Suprapubic skin (tissue), 4 donors: Measurements from ENCODE around the gene EVI2B. TPM values are rescaled to one million over a fixed set of nuclear protein-coding genes. Genes with fewer than 3 reads are reported as not detected.
"Not testable (repeated sequence)": the region's sequence is repeated elsewhere in the genome, so short reads cannot be mapped to it uniquely, and the experiment has no call there.

Source experiments
- DNase-seq, 2 donors: peaks; one replicate each; pipeline ENCODE4 v3.0.0-alpha.2; 2019; ENCODE audit warnings: low spot score in 2 of 2
- H3K27ac ChIP-seq: fragments of 200-600 bp; sonication (generic); one replicate; pipeline ENCODE4 v1.5.1; 2019
- H3K27me3 ChIP-seq: fragments of 200-600 bp; sonication (generic); one replicate; pipeline ENCODE4 v1.5.1; 2019
- H3K36me3 ChIP-seq: fragments of 200-600 bp; sonication (generic); one replicate; pipeline ENCODE4 v1.5.1; 2019
- H3K4me1 ChIP-seq: fragments of 200-600 bp; sonication (generic); one replicate; pipeline ENCODE4 v1.5.1; 2019
- H3K4me3 ChIP-seq: fragments of 200-600 bp; sonication (generic); one replicate; pipeline ENCODE4 v1.5.1; 2019; ENCODE audit warnings: mild to moderate bottlenecking
- H3K9me3 ChIP-seq: fragments of 200-600 bp; sonication (generic); one replicate; pipeline ENCODE4 v1.5.1; 2019
- CTCF ChIP-seq, 2 donors: fragments of 200-600 bp in 1 of 2; fragments of 450-650 bp in 1 of 2; sonication (generic) in 1 of 2; IDR thresholded peaks; one replicate each; pipeline ENCODE4 v1.5.1; 2016 to 2019; ENCODE audit warnings: antibody characterized with exemption in 2 of 2, mild to moderate bottlenecking in 1 of 2, moderate library complexity in 1 of 2
- EP300 ChIP-seq: sonication (generic); formaldehyde crosslinking; IDR thresholded peaks from one replicate; pipeline ENCODE4 v1.6.1; 2017; ENCODE audit warnings: antibody characterized with exemption
- POLR2A ChIP-seq, 2 donors: fragments of 450-650 bp; IDR thresholded peaks; one replicate each; pipeline ENCODE4 v1.6.1; 2017; ENCODE audit warnings: antibody characterized with exemption in 2 of 2, mild to moderate bottlenecking in 2 of 2, moderate library complexity in 2 of 2
- POLR2AphosphoS5 ChIP-seq, 3 donors: sonication (generic); formaldehyde crosslinking; IDR thresholded peaks; one replicate each; pipeline ENCODE4 v1.6.1; 2017; ENCODE audit warnings: antibody characterized with exemption in 3 of 3
- WGBS: methylation state at CpG from one replicate; pipeline ENCODE4 v1.1.5; 2018; 5-methylcytosine and 5-hydroxymethylcytosine counted together
- total RNA-seq, 4 donors: library from RNA; depleted of rRNA; stranded (reverse); fragments of >200 nt; gene quantifications; one replicate each; pipeline ENCODE4 v1.1.0, GENCODE V29; 2016

EVI2B gene
- total RNA-seq, 4 donors from 2014 or later: 2.2 to 5.6 (median 3.7) TPM

GRCh38 chr17:31318298-31318801, 4.5 kb upstream of the EVI2B start:
- DNase-seq: peak in 1 of 2 donors; percentile 74
- Histone ChIP-seq H3K36me3 (no peaks in the 10 kb centered on the region), H3K4me3 (peak overlapping the region; percentile 33), H3K27me3 (no peaks in the 10 kb centered on the region), H3K4me1 (peaks cover 12% of the 10 kb centered on the region), H3K27ac (peak overlapping the region; percentile 86), H3K9me3 (no peaks in the 10 kb centered on the region)
- 52% methylated on average over 8 of the region's 8 CpGs for WGBS
- TF ChIP-seq CTCF (IDR thresholded peaks at IDR 0.05) (no peak), POLR2AphosphoS5 (IDR thresholded peaks at IDR 0.05) (peak in 1 of 3 donors; percentile 53)

- 82% methylated on average over 3 of the region's 3 CpGs for whole genome bisulfite sequencing
- no peaks in the 10 kb centered on the region for H3K9me3 ChIP-seq
- no peak overlapping the region for H3K4me3 ChIP-seq
- H3K4me1 ChIP-seq: peaks cover 12% of the 10 kb centered on the region
- TF ChIP-seq POLR2A (IDR thresholded peaks at IDR 0.05): no peak
- TF ChIP-seq EP300: no peak
- no peak for TF ChIP-seq CTCF (IDR thresholded peaks at IDR 0.05)
- no peak for TF ChIP-seq POLR2AphosphoS5 (IDR thresholded peaks at IDR 0.05)
- no peaks in the 10 kb centered on the region for H3K27me3 ChIP-seq
- H3K27ac ChIP-seq: peak overlapping the region; percentile 32
- H3K36me3 ChIP-seq: no peaks in the 10 kb centered on the region
- no peak for DNase-seq
Measured at GRCh38 chr17:31314782-31315100, 887 bp upstream of the EVI2B start.

GRCh38 chr17:31312223-31312622, 1.6 kb downstream of the EVI2B start:
- not testable (repeated sequence) for H3K36me3 ChIP-seq
- Histone ChIP-seq H3K27ac (peak overlapping the region; percentile 8), H3K4me3 (peak overlapping the region; percentile 27)

GRCh38 chr17:31311526-31311925, 2.3 kb downstream of the EVI2B start:
- H3K4me3 ChIP-seq: peak overlapping the region; percentile 27
- H3K4me1 ChIP-seq: no peaks in the 10 kb centered on the region
- H3K9me3 ChIP-seq: no peaks in the 10 kb centered on the region
- peak overlapping the region; percentile 8 for H3K27ac ChIP-seq
- 80% methylated on average over 3 of the region's 3 CpGs for WGBS
- H3K27me3 ChIP-seq: no peaks in the 10 kb centered on the region
- DNase-seq: no peak
- no peaks in the 10 kb centered on the region for H3K36me3 ChIP-seq
- TF ChIP-seq CTCF (IDR thresholded peaks at IDR 0.05) (no peak), POLR2A (IDR thresholded peaks at IDR 0.05) (no peak), POLR2AphosphoS5 (IDR thresholded peaks at IDR 0.05) (no peak), EP300 (no peak)

More at GRCh38 chr17:31312223-31312622, 1.6 kb downstream of the EVI2B start:
- H3K4me1 ChIP-seq, H3K27me3 ChIP-seq, DNase-seq, H3K9me3 ChIP-seq: not testable (repeated sequence)
- WGBS: 85% methylated on average over 7 of the region's 7 CpGs

- no peaks in the 10 kb centered on the region for H3K27me3 ChIP-seq
- no peaks in the 10 kb centered on the region for H3K9me3 ChIP-seq
- TF ChIP-seq POLR2A (IDR thresholded peaks at IDR 0.05) (no peak), EP300 (no peak), POLR2AphosphoS5 (IDR thresholded peaks at IDR 0.05) (no peak), CTCF (IDR thresholded peaks at IDR 0.05) (no peak)
- no peak for DNase-seq
- no peak overlapping the region for H3K27ac ChIP-seq
- 74% methylated on average over 7 of the region's 7 CpGs for WGBS
- peak overlapping the region; percentile 27 for H3K4me3 ChIP-seq
- H3K4me1 ChIP-seq: no peaks in the 10 kb centered on the region
- no peaks in the 10 kb centered on the region for H3K36me3 ChIP-seq
Measured at GRCh38 chr17:31310886-31311285, 3.0 kb downstream of the EVI2B start.

- no peaks in the 10 kb centered on the region for H3K36me3 ChIP-seq
- no peaks in the 10 kb centered on the region for H3K9me3 ChIP-seq
- no peaks in the 10 kb centered on the region for H3K27me3 ChIP-seq
- H3K27ac ChIP-seq: no peak overlapping the region
- DNase-seq: no peak
- no peaks in the 10 kb centered on the region for H3K4me1 ChIP-seq
- TF ChIP-seq EP300 (no peak), POLR2A (IDR thresholded peaks at IDR 0.05) (no peak), POLR2AphosphoS5 (IDR thresholded peaks at IDR 0.05) (no peak), CTCF (IDR thresholded peaks at IDR 0.05) (no peak)
- peak overlapping the region; percentile 27 for H3K4me3 ChIP-seq
- WGBS: 58% methylated on average over 2 of the region's 2 CpGs
Measured at GRCh38 chr17:31310260-31310659, 3.6 kb downstream of the EVI2B start.
